Upper lobe of left lung (tissue), 4 donors: ENCODE data around the gene LYRM7.

Experiments
- POLR2A ChIP-seq, 4 donors: fragments of 450-650 bp; IDR thresholded peaks; one replicate each; pipeline ENCODE4 v1.5.1; 2016 to 2017; ENCODE audit warnings: antibody characterized with exemption in 4 of 4, mild to moderate bottlenecking in 2 of 4
- TF ChIP-seq, protein P1 (sequence below), 6 experiments: fragments of 450-650 bp in 4 of 6; fragments of 200-600 bp in 2 of 6; sonication (generic) in 2 of 6; IDR thresholded peaks; one replicate each; pipeline ENCODE4 v1.5.1; 2016 to 2019; ENCODE audit warnings: antibody characterized with exemption in 6 of 6

DNA sequence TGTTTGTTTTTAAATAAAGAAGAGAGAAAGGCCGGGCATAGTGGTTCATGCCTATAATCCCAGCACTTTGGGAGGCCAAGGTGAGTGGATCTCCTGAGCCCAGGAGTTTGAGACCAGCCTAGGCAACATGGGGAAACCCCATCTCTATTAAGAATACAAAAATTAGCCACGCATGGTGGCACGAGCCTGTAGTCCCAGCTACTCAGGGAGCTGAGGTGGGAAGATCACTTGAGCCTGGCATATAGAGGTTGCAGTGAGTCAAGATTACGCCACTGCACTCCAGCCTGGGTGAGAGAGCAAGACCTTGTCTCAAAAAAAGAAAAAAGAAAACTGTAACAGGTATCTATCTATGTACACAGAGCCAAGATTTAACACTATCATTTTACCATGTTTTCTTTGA, 58.9 kb downstream of the LYRM7 start:
- TF ChIP-seq, protein P1, sequence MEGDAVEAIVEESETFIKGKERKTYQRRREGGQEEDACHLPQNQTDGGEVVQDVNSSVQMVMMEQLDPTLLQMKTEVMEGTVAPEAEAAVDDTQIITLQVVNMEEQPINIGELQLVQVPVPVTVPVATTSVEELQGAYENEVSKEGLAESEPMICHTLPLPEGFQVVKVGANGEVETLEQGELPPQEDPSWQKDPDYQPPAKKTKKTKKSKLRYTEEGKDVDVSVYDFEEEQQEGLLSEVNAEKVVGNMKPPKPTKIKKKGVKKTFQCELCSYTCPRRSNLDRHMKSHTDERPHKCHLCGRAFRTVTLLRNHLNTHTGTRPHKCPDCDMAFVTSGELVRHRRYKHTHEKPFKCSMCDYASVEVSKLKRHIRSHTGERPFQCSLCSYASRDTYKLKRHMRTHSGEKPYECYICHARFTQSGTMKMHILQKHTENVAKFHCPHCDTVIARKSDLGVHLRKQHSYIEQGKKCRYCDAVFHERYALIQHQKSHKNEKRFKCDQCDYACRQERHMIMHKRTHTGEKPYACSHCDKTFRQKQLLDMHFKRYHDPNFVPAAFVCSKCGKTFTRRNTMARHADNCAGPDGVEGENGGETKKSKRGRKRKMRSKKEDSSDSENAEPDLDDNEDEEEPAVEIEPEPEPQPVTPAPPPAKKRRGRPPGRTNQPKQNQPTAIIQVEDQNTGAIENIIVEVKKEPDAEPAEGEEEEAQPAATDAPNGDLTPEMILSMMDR (IDR thresholded peaks at IDR 0.05): no peak
- TF ChIP-seq POLR2A (IDR thresholded peaks at IDR 0.05): no peak
